HG03439 (cell line): ENCODE data around the gene ERG28.
"Not testable (repeated sequence)": the region's sequence is repeated elsewhere in the genome, so short reads cannot be mapped to it uniquely, and the experiment has no call there.

Source experiments
- ATAC-seq: cut with Tn5 transposase; IDR thresholded peaks from one replicate; pipeline ENCODE4 v1.9.1; 2021; ENCODE audit warnings: mild to moderate bottlenecking, moderate library complexity; ENCODE audit not compliant: unreplicated experiment

Gene ERG28

DNA sequence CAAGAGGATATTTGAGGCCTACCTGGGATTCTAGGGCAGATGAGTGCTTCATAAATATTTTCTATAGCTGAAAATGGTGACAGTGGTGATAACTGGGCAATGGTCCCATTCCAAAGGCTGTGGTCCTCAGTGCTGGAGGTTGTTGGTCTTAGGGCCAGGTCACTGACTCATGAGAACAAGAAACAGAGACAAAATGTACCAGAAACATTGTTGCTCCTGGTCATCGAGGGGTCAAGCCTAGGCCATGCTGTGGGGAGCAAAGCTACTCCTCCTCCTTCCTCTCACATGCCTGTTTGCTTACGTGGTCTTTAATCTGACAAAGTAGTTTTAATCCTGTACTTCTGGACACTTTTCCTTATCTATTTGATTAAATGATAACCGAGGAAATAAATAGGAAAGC lies 33.8 kb downstream of the ERG28 start:
- ATAC-seq: no peak

DNA sequence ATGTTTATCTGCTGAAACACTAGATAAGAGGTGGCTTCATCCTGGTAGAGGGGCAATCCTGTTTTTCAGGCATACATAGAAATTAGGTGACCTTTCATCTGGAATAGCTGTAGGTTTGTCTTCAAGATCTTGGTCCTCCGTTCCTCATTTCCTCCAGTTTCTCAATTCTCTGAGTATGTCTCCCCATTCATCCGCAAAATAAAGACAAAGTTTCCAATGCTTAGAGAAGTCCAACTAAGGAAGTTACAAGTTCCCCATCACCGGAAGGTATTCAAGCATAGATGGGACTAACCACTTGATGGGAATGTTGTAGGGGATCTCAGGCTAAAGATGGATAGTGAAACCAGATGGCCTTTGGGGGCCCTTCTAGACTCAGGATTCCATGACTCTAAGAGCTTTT lies 34.3 kb downstream of the ERG28 start:
- no peak for ATAC-seq

DNA sequence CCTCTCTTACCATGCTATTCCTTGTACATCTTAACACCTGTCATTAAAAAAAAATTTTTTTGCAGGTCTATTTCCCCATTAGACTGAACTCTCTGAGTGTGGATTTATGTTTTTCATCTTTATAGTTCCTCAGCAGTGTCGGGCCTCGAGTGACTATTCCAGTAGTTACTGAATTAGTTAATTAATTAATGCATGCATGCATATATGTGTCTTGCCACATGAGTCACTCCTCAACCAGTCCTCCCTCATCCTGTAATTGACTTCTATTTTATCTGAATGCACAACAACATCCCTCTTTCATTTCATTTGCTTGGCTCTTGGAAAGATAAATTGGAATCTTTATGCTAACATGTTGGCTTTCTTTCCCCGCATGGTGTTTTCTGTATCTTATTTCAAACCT lies 35.6 kb downstream of the ERG28 start:
- no peak for ATAC-seq

DNA sequence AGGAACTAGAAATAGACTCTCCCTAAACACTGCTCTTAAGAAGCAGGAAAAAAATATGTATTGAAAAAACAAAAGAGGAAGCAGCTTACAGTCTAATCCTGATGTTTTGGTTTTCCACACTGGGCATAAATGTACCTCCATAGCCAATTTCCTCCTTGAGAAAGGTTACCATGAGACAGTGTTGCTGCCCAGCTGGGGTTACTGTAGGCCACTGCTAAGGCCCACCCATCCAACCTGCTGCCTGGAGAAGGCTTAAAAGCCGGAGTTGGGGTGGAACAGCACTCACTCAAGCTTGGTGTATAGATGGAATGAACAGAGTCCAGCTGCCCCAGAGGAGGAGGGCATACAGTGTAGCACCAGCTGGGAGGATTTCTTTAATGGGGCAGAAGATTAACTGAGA lies 41.1 kb downstream of the ERG28 start:
- ATAC-seq: no peak

DNA sequence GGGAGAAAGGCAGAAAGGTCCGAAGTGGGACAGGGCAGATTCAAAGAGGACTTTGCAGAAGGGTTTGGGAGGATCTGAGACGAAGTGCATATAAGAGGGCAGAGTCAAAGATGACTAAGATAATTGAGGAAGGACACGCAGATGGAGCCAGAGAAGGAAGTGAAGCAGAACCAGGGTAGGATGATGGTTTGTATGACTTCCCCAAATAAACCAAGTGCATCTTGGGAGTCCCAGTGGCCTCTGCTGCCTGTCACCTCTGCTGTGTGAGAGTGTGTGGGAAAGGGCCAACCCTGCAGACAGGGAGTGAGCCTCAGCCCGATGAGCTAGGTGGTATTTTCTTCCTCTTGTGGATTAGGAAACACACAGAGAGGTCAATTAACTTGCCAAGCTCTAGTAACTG lies 45.5 kb downstream of the ERG28 start:
- ATAC-seq: no peak

DNA sequence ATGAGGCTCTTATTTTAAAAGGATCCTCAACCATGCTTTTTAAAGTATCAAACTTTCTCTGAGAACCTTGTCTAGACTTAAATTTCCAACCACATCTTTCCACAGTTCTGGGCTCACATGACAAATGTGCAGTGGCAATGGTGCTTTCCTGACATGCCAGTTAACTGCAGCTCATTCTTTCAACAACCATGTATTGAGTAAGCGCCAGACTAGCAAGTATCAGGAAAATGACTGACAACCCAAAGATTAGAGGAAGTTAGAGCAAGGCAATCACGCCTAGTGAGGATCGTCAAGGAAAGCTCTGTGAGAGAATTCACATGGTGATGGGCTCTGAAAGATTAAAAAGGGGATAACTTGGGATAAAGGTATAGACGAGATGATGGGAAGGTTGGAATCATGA lies 46.5 kb downstream of the ERG28 start:
- ATAC-seq: no peak

DNA sequence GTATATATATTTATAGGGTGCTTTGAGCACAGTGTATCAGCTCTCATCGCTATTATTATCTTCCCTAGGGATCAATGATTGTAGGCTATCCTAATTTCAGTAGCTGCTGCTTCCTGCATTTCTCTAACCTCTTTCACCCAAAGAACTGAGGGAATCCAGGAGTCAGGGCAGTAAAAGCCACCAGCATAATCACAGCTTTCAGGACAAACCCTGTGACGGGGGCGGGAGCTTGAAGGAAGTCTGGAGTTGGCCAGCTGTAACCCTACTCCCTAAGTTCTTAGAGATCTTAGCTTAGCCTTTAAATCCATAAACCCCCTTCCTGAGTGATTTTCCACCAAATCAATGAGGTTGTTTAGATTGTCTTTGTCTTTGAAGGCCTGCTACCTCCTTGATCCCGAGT lies 48.5 kb downstream of the ERG28 start:
- ATAC-seq: no peak

DNA sequence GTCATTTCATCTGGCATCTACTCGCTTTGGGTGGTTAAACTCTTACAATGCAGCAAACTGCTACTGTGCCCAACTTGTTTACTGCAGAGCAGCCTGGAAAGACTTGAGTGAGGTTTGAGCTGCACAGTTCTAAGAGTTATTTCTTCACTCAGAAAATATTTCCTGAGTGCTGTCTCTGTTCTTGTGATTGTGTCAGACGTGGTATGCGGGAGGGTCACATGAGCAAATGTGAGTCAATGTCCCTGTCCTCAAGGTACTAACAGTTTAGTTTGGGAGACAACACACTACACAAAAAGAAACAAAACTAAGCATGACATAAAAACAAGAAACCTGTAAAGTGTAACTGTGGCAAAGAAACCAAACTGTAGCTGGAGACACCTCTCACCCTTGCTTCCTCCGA lies 49.8 kb downstream of the ERG28 start:
- ATAC-seq: no peak

DNA sequence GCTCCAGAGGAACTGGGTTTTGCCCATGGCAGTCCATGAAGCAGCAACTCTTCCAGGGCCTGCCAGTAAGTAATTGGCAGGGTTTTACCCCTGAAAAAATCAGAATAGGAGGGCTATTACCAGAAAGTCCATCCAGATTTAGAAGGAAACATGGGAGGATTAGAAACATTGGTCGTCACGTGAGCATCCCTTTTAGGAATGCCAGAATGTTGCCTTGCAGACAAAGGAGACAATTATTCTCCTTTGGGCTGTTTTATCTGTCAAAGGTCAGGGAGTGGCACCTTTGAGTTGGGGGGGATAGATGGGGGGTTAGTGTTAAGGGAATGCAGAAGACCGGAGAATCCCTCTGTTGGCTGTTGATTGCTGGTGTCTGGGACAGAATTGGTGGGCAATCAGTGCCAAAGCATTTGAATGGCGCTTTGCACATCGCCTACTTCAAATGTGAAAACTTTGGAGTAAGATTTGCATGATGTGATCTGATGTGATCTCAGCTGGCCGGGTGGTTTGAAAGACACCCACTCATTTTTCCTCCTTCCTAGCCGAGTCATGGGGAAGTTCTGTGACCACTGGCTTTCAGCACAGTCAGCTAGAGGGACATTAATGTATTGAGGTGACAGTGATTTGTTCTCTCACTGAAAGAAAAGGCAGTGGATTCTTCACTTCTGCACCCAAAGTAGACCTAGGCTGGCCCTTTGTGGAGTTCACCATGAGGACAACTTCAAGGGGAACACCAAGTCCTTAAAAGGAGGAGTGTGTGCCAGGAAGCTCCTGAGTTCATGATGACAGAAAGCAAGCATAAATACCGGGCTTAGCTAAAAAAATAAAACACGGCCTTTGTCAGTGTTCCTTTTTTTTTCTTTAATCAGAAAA lies 50.8 kb downstream of the ERG28 start:
- ATAC-seq: no peak

DNA sequence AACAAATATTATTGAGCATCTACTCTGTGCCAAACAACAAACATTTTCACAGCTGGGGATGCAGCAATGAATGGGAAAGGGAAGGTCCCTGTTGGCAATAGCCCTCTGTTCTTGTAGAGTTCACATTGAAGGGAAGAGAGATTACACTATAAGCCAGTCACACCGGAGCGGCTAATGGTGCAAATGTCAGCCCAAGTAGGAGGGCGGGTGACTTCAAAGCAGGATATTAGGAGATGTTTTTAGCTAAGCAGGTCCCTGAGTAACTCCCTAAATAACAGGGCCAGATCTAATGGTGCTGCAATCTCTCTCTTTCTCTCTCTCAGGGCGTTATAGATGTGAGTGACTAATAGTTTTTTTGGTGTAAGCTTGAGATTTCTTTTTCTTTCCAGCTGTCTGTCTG lies 51.6 kb downstream of the ERG28 start:
- no peak for ATAC-seq

DNA sequence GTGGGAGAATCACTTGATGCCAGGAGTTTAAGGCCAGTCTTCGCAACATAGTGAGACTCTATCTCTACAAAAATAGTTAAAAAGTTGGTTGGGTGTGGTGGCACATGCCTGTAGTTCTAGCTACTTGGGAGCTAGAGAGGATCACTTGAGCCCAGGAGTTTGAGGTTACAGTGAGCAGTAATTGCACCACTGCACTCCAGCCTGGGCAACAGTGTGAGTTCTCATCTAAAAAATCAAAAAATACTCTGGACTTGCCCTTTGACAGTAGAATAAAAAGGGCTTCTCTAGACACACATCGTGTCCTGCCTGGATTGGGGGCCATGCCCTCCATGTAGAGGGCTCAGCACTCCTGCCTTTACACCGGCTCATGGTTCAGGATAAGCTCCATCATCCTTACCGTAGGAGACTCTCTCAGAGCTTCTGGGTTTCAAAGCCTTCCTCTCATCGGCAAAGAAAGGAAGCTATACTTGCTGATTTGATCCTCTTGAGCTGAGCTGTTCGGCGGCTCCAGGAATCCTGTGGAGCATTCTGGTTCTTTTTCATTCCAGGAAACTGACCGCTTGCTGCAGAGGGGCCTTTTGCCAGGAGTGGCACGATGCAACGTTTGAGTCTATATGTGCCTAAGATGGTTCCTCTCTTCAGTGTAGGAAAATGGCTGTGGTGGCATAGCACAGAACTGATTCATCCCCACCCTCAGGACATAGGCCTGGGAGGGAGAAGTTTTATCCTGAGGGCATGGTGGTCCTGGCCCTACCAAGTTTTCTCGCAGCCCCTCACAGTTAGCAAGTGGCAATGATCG lies 52.6 kb downstream of the ERG28 start:
- ATAC-seq: no peak

DNA sequence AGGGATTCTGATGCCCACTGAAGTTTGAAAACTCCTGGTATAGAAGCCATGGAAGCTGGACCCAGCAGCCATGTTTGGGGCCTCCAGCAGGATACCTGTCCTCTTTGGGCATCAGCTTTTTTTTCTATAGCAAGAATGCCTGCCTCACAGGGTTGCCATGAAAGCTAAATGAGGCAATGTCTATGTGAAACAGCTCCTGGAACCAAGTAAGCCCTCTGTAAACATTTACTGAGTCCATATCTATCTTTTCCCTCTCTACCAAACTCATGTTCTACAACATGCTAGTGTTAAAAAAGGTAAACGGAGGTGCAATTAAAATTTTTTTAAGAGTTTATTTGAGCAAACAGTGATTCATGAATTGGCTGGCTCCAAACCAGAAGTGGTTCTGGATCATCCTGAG lies 53.6 kb downstream of the ERG28 start:
- no peak for ATAC-seq

DNA sequence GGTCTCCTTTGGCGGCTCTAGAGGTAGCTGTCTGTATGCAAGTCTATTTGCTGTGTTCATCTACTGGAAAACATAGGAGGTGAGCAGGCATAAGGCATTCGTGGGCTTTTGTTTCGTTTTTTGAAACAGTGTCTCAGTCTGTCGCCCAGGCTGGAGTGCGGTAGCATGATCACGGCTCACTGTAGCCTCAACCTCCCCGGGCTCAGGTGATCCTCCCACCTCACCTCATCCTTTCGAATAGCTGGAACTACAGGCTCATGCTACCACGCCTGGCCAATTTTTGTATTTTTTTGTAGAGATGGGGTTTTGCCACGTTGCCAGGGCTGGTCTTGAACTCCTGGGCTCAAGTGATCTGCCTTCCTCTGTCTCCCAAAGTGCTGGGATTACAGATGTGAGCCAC lies 54.8 kb downstream of the ERG28 start:
- no peak for ATAC-seq

DNA sequence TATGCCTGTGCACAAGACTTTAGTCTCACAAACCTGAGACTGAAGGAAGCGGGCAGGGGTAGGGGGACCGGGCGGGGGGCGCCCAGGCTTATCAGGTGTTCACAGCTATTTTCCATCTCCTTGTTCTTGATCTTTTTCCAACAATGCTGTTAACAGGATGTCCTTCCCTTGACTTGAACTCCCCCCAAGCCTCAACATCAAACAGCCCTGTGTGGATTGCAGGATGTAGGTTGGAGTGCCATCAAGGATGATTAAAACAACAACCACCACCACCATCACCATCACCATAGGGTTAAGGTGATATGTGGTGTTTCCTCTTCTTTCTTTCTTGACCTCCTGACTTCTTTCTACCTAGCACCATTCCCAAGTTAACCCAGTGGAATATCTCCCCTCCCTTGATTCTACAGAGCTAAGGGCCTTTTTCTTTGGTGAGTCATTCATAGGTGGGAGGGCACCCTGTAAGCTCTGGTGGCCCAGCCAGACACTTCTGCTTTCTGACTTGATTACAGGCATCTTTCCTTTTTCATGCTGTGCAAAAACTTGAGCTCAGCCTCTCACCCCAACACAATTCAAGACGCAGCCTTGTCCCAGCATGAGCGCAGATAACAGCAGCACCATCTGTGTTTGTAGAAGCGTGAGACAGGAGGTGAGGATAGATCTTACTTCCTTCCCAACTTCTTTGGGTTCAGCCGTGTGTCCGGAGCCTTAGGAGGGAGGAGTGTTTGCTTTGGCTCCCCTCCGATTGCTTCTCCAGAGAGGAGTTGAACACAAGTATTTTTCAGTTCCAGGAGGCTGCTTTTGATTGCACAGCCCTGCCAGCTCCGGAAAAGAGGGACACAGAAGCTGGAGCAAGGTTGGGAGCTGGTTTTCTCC lies 55.5 kb downstream of the ERG28 start:
- no peak for ATAC-seq

DNA sequence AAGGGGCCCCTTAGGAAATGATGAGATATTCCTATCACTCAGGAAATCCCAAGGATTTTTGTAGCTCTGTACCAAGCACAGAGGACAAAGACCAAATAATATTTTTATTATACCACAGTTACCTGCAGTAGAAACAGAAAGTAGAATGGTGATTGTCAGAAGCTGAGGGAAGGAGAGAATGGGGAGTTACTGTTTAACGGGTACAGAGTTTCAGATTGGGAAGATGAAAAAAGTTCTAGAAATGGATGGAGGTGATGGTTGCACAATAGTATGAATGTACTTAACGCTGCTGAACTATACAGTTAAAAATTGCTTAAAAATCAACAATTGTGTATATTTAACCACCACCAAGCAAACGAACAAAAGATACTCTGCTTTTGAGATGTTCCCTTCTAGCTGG lies 58.2 kb downstream of the ERG28 start:
- ATAC-seq: no peak

DNA sequence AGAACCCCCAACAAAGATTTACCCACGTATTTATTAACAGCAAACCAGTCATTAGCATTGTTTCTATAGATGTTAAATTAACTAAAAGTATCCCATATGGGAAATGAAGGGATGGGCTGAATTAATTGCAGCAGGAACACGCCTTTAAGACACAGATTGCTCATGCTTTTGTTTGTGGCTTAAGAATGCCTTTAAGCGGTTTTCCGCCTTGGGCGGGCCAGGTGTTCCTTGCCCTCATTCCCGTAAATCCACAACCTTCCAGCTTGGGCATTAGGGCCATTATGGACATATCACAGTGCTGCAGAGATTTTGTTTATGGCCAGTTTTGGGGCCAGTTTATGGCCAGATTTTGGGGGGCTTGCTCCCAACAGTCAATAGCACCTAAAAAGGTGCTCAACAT lies 59.6 kb downstream of the ERG28 start:
- ATAC-seq: not testable (repeated sequence)

DNA sequence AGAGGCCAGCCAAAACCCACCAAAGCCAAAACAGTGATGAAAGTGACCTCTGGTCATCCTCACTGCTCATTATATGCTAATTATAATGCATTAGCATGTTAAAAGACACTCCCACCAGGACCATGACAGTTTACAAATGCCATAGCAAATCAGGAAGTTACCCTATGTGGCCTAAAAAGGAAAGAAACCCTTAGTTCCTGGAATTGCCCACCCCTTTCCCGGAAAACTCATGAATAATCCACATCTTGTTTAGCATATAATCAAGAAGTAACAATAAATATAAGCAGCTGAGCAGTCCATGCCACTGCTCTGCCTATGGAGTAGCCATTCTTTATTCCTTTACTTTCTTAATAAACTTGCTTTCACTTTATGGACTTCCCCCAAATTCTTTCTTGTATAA lies 60.6 kb downstream of the ERG28 start:
- not testable (repeated sequence) for ATAC-seq
